ENCODE data around the gene CCDC7. TPM values are rescaled to one million over a fixed set of nuclear protein-coding genes. Genes with fewer than 3 reads are reported as not detected.

The CCDC7 gene
- total RNA-seq, 4 donors from 2014 or later, result 15.1 to 72.3 (median 22.6) TPM

DNA sequence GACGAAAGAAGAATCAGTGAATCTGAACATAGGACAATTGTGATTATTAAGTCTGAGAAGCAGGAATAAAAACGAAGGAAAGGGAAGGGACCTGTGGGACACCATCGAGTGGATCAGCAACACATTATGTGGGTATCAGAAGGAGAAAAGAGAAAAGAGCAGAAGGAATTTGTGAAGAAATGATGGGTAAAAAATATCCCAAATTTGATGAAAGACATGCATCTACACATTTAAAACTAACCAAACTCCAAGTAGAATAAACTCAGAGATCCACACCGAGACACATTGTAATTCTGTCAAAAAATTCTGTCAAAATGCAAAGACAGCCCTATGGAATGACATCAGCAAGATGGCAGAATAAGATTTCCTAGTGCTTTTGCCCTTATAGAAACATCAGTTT lies 341.0 kb downstream of the CCDC7 start:
- no peaks in the 10 kb centered on the region for H3K36me3 ChIP-seq
- DNase-seq (ENCODE audit: extremely low spot score), result no peak
- H3K4me3 ChIP-seq, result no peak overlapping the region
- H3K9me3 ChIP-seq, result peaks cover 0 to 17% (median 8%) of the 10 kb centered on the region in 4 donors
- H3K27ac ChIP-seq (replicated peaks in 1 of 4), result no peak overlapping the region
- no peaks in the 10 kb centered on the region for H3K27me3 ChIP-seq
- TF ChIP-seq EP300 (IDR thresholded peaks at IDR 0.05) (no peak), POLR2A (IDR thresholded peaks at IDR 0.05; ENCODE audit: low read depth) (no peak), POLR2AphosphoS5 (IDR thresholded peaks at IDR 0.05) (no peak)
- TF ChIP-seq, protein P1, sequence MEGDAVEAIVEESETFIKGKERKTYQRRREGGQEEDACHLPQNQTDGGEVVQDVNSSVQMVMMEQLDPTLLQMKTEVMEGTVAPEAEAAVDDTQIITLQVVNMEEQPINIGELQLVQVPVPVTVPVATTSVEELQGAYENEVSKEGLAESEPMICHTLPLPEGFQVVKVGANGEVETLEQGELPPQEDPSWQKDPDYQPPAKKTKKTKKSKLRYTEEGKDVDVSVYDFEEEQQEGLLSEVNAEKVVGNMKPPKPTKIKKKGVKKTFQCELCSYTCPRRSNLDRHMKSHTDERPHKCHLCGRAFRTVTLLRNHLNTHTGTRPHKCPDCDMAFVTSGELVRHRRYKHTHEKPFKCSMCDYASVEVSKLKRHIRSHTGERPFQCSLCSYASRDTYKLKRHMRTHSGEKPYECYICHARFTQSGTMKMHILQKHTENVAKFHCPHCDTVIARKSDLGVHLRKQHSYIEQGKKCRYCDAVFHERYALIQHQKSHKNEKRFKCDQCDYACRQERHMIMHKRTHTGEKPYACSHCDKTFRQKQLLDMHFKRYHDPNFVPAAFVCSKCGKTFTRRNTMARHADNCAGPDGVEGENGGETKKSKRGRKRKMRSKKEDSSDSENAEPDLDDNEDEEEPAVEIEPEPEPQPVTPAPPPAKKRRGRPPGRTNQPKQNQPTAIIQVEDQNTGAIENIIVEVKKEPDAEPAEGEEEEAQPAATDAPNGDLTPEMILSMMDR (IDR thresholded peaks at IDR 0.05), result no peak
- 88% methylated on average over 4 of the region's 4 CpGs for WGBS
- H3K4me1 ChIP-seq, result no peaks in the 10 kb centered on the region
- intact Hi-C loops (cut with DNase I), result no loop called here

DNA sequence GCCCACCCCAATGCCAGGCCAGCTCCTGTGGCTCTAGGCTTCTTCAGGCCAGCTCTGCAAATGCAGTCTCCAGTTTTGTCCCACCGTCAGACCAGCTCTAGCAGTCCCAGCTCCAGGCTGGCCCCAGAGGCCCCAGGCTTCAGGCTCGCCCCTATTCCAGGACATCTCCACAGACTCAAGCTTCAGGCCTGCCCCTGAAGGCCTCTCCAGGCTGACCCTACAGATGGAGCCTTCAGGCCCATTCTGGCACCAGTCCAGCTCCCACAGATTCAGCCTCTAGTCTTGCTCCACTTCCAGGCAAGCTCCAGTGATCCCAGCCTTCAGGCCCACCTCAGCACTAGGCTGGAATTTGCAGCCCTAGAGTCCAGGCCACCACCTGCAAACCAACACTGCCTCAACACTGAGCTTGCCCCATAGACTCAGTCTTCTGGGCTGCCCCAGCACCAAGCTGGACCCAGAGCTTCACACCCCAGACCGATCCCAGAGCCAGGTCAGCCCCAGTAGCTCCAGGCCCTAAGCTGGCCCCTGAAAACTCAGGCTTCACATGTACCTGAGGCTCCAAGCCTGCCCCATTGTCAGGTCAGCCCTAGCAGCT lies 341.8 kb downstream of the CCDC7 start:
- Histone ChIP-seq H3K9me3 (peaks cover 0 to 17% (median 8%) of the 10 kb centered on the region in 4 donors), H3K4me1 (no peaks in the 10 kb centered on the region), H3K36me3 (no peaks in the 10 kb centered on the region), H3K27me3 (no peaks in the 10 kb centered on the region), H3K4me3 (no peak overlapping the region), H3K27ac (replicated peaks in 1 of 4) (no peak overlapping the region)
- TF ChIP-seq POLR2A (IDR thresholded peaks at IDR 0.05; ENCODE audit: low read depth), result no peak
- no peak for TF ChIP-seq POLR2AphosphoS5 (IDR thresholded peaks at IDR 0.05)
- TF ChIP-seq EP300 (IDR thresholded peaks at IDR 0.05), result no peak
- TF ChIP-seq, protein P1 (IDR thresholded peaks at IDR 0.05), result no peak
- WGBS, result 86% methylated on average over 2 of the region's 3 CpGs
- DNase-seq (ENCODE audit: extremely low spot score), result no peak
- intact Hi-C loops (cut with DNase I), result no loop called here

DNA sequence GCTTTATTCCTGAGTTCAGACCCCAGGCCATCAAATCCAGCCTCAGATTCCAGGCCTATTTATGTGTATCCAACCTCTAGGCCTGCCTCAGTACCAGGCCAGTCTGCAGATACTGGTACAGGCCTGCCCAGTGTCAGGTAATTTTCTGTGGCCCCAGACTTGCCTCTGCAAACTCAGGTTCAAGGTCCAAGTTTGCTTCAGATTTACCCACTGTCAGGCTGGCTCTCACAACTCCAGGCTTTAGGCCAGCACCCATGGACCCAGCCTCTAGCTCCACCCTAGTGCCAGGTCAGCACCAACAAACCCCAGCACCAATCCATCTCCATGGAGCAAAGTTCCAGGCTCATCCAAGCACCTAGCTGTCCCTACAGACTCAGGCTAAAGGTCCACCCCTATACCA lies 342.4 kb downstream of the CCDC7 start:
- no peaks in the 10 kb centered on the region for H3K27me3 ChIP-seq
- peaks cover 0 to 17% (median 8%) of the 10 kb centered on the region in 4 donors for H3K9me3 ChIP-seq
- intact Hi-C loops (cut with DNase I), result no loop called here
- no peak overlapping the region for H3K4me3 ChIP-seq
- H3K36me3 ChIP-seq, result no peaks in the 10 kb centered on the region
- H3K4me1 ChIP-seq, result no peaks in the 10 kb centered on the region
- no peak for TF ChIP-seq POLR2AphosphoS5 (IDR thresholded peaks at IDR 0.05)
- TF ChIP-seq, protein P1 (IDR thresholded peaks at IDR 0.05), result no peak
- no peak for TF ChIP-seq POLR2A (IDR thresholded peaks at IDR 0.05; ENCODE audit: low read depth)
- TF ChIP-seq EP300 (IDR thresholded peaks at IDR 0.05), result no peak
- no peak overlapping the region for H3K27ac ChIP-seq (replicated peaks in 1 of 4)
- no peak for DNase-seq (ENCODE audit: extremely low spot score)

DNA sequence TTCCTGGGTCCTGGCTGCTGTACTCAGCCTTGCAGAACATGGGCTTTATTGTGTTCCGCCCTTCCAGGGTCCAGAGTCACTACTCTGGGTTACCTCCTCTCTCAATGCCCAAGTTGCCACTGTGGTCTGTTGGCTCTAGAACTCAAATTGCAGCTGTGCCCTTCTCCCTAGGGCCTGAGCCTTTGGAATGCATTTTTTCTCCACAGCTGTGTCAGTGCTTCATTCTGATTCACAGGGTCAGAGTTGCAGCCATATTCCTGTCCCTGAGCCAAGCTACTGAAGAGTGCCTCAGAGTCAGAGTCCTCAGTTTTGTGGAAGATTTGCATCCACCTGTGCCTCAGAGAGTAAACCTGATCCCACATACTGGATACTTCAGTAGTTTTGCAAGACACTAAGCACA lies 344.5 kb downstream of the CCDC7 start:
- intact Hi-C loops (cut with DNase I), result no loop called here
- 100% methylated on average over 1 of the region's 1 CpG for WGBS
- H3K9me3 ChIP-seq, result peaks cover 0 to 17% (median 8%) of the 10 kb centered on the region in 4 donors
- H3K4me3 ChIP-seq, result no peak overlapping the region
- no peak overlapping the region for H3K27ac ChIP-seq (replicated peaks in 1 of 4)
- no peaks in the 10 kb centered on the region for H3K4me1 ChIP-seq
- no peak for TF ChIP-seq EP300 (IDR thresholded peaks at IDR 0.05)
- TF ChIP-seq, protein P1 (IDR thresholded peaks at IDR 0.05), result no peak
- no peaks in the 10 kb centered on the region for H3K27me3 ChIP-seq
- DNase-seq (ENCODE audit: extremely low spot score), result no peak
- no peaks in the 10 kb centered on the region for H3K36me3 ChIP-seq

DNA sequence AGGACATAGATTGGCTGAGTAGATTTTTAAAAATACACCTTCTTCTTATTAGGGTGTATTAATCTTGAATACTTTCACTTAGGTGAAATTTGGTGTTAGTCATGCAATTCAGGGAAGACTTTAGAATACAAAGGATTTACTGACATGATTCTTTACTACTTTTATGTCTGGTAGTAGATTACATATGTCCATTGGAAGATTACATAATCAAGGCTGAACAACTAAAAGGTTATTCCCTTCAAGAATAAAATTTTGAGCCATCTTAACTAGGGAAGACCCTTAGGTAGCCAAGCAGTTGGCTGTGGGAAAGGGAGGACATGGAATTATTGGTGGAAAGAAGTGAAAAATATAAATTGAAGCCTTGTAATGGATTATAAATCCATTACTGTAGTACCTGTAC lies 347.1 kb downstream of the CCDC7 start:
- no peaks in the 10 kb centered on the region for H3K36me3 ChIP-seq
- H3K27me3 ChIP-seq, result no peaks in the 10 kb centered on the region
- no peak for DNase-seq (ENCODE audit: extremely low spot score)
- intact Hi-C loops (cut with DNase I), result no loop called here
- no peaks in the 10 kb centered on the region for H3K9me3 ChIP-seq
- H3K4me3 ChIP-seq, result no peak overlapping the region
- TF ChIP-seq POLR2A (IDR thresholded peaks at IDR 0.05; ENCODE audit: low read depth) (no peak), POLR2AphosphoS5 (IDR thresholded peaks at IDR 0.05) (no peak)
- TF ChIP-seq, protein P1 (IDR thresholded peaks at IDR 0.05), result no peak
- H3K4me1 ChIP-seq, result no peaks in the 10 kb centered on the region
- no peak overlapping the region for H3K27ac ChIP-seq (replicated peaks in 1 of 4)

All from esophagus muscularis mucosa (tissue), 4 donors.